Immature natural killer cell (primary cell): Measurements from ENCODE around the gene RLF. TPM values are rescaled to one million over a fixed set of nuclear protein-coding genes. Genes with fewer than 3 reads are reported as not detected.

Experiments used
- DNase-seq, 3 donors: peaks; one replicate each; pipeline ENCODE4 v3.0.0; 2022; ENCODE audit warnings: mixed read lengths in 1 of 3
- H3K27ac Mint-ChIP-seq, 6 donors: one replicate each; pipeline ENCODE4 v1.8.0; 2020; ENCODE audit warnings: mixed read lengths in 6 of 6, mild to moderate bottlenecking in 5 of 6, inconsistent platforms in 4 of 6, moderate library complexity in 3 of 6
- H3K27me3 Mint-ChIP-seq, 3 donors: one replicate each; pipeline ENCODE4 v1.8.0; 2020 to 2021; ENCODE audit warnings: low read depth in 3 of 3, mild to moderate bottlenecking in 3 of 3, mixed read lengths in 3 of 3, moderate library complexity in 3 of 3, inconsistent platforms in 1 of 3
- H3K36me3 Mint-ChIP-seq, 3 donors: one replicate each; pipeline ENCODE4 v1.8.0; 2020; ENCODE audit warnings: mixed read lengths in 3 of 3, inconsistent platforms in 2 of 3, mild to moderate bottlenecking in 2 of 3
- H3K4me1 Mint-ChIP-seq, 2 donors: one replicate each; pipeline ENCODE4 v1.8.0; 2020; ENCODE audit warnings: inconsistent platforms in 2 of 2, mild to moderate bottlenecking in 2 of 2, mixed read lengths in 2 of 2, moderate library complexity in 1 of 2
- H3K4me3 Mint-ChIP-seq, 5 donors: one replicate each; pipeline ENCODE4 v1.8.0; 2020; ENCODE audit warnings: mild to moderate bottlenecking in 5 of 5, mixed read lengths in 5 of 5, inconsistent platforms in 3 of 5, moderate library complexity in 3 of 5
- H3K9me3 Mint-ChIP-seq, 6 donors: one replicate each; pipeline ENCODE4 v1.8.0; 2020; ENCODE audit warnings: mild to moderate bottlenecking in 6 of 6, mixed read lengths in 6 of 6, inconsistent platforms in 4 of 6, moderate library complexity in 3 of 6
- polyA plus RNA-seq, 3 donors: library from polyadenylated mRNA; unstranded; fragments of 300-500 nt; fragmentation: Illumina TruSeq; gene quantifications; one replicate each; pipeline ENCODE4 v1.2.3, GENCODE V29; 2021

Gene RLF
- polyA plus RNA-seq, 3 donors from 2014 or later = 5.0 to 10.6 (median 8.2) TPM

- peaks cover 0 to 6% (median 4%) of the 10 kb centered on the region in 3 donors for H3K36me3 Mint-ChIP-seq
- DNase-seq = no peak
- no peaks in the 10 kb centered on the region for H3K9me3 Mint-ChIP-seq
- H3K27me3 Mint-ChIP-seq = no peaks in the 10 kb centered on the region
- H3K4me3 Mint-ChIP-seq = no peak overlapping the region
- H3K4me1 Mint-ChIP-seq = no peaks in the 10 kb centered on the region
- H3K27ac Mint-ChIP-seq = peak overlapping the region in 1 of 6 donors; percentile 55
Measured at GRCh38 chr1:40226192-40226591, 65.0 kb downstream of the RLF start.

- H3K4me1 Mint-ChIP-seq = no peaks in the 10 kb centered on the region
Measured at GRCh38 chr1:40232444-40232843, 71.3 kb downstream of the RLF start.

GRCh38 chr1:40239626-40240025, 78.4 kb downstream of the RLF start:
- no peaks in the 10 kb centered on the region for H3K27me3 Mint-ChIP-seq
- DNase-seq = no peak
- H3K9me3 Mint-ChIP-seq = no peaks in the 10 kb centered on the region
- H3K4me3 Mint-ChIP-seq = no peak overlapping the region
- peaks cover 6 to 7% of the 10 kb centered on the region in 2 donors for H3K4me1 Mint-ChIP-seq
- peaks cover 19 to 28% (median 19%) of the 10 kb centered on the region in 3 donors for H3K36me3 Mint-ChIP-seq
- no peak overlapping the region for H3K27ac Mint-ChIP-seq

More at GRCh38 chr1:40232444-40232843, 71.3 kb downstream of the RLF start:
- no peak for DNase-seq
- H3K27me3 Mint-ChIP-seq = no peaks in the 10 kb centered on the region
- H3K27ac Mint-ChIP-seq = no peak overlapping the region
- peaks cover 17 to 34% (median 21%) of the 10 kb centered on the region in 3 donors for H3K36me3 Mint-ChIP-seq
- H3K9me3 Mint-ChIP-seq = no peaks in the 10 kb centered on the region
- no peak overlapping the region for H3K4me3 Mint-ChIP-seq

GRCh38 chr1:40240390-40240789, 79.2 kb downstream of the RLF start:
- H3K27me3 Mint-ChIP-seq = no peaks in the 10 kb centered on the region
- peaks cover 15 to 28% (median 19%) of the 10 kb centered on the region in 3 donors for H3K36me3 Mint-ChIP-seq
- H3K27ac Mint-ChIP-seq = no peak overlapping the region
- DNase-seq = no peak
- H3K4me3 Mint-ChIP-seq = no peak overlapping the region
- peaks cover 6 to 7% of the 10 kb centered on the region in 2 donors for H3K4me1 Mint-ChIP-seq
- H3K9me3 Mint-ChIP-seq = no peaks in the 10 kb centered on the region

GRCh38 chr1:40241362-40241761, 80.2 kb downstream of the RLF start:
- DNase-seq = no peak
- peak overlapping the region in 4 of 6 donors; percentile 4 to 85 (median 60) for H3K27ac Mint-ChIP-seq
- peak overlapping the region in 1 of 5 donors; percentile 50 for H3K4me3 Mint-ChIP-seq
- H3K4me1 Mint-ChIP-seq = peaks cover 6 to 7% of the 10 kb centered on the region in 2 donors
- H3K9me3 Mint-ChIP-seq = no peaks in the 10 kb centered on the region
- H3K36me3 Mint-ChIP-seq = peaks cover 7 to 22% (median 11%) of the 10 kb centered on the region in 3 donors
- no peaks in the 10 kb centered on the region for H3K27me3 Mint-ChIP-seq

- Mint-ChIP-seq H3K27me3 (no peaks in the 10 kb centered on the region), H3K4me1 (peaks cover 6 to 7% of the 10 kb centered on the region in 2 donors), H3K36me3 (peaks cover 0 to 4% (median 0%) of the 10 kb centered on the region in 3 donors), H3K4me3 (no peak overlapping the region), H3K27ac (no peak overlapping the region), H3K9me3 (no peaks in the 10 kb centered on the region)
- DNase-seq = no peak
Measured at GRCh38 chr1:40243351-40243750, 82.2 kb downstream of the RLF start.

GRCh38 chr1:40244138-40244744, 83.1 kb downstream of the RLF start:
- Mint-ChIP-seq H3K9me3 (no peaks in the 10 kb centered on the region), H3K27me3 (peaks cover 0 to 2% (median 0%) of the 10 kb centered on the region in 3 donors), H3K36me3 (no peaks in the 10 kb centered on the region), H3K27ac (peak overlapping the region in 1 of 6 donors; percentile 30), H3K4me1 (peaks cover 6 to 7% of the 10 kb centered on the region in 2 donors), H3K4me3 (no peak overlapping the region)
- no peak for DNase-seq

- peaks cover 6 to 10% of the 10 kb centered on the region in 2 donors for H3K4me1 Mint-ChIP-seq
- peaks cover 0 to 2% (median 0%) of the 10 kb centered on the region in 3 donors for H3K27me3 Mint-ChIP-seq
- H3K4me3 Mint-ChIP-seq = no peak overlapping the region
- no peak overlapping the region for H3K27ac Mint-ChIP-seq
- DNase-seq = no peak
- no peaks in the 10 kb centered on the region for H3K9me3 Mint-ChIP-seq
- H3K36me3 Mint-ChIP-seq = no peaks in the 10 kb centered on the region
Measured at GRCh38 chr1:40245686-40246085, 84.5 kb downstream of the RLF start.

- Mint-ChIP-seq H3K9me3 (no peaks in the 10 kb centered on the region), H3K4me3 (no peak within 1 kb of the TSS), H3K27ac (no peak within 1 kb of the TSS), H3K27me3 (peaks cover 0 to 2% (median 0%) of the 10 kb centered on the region in 3 donors), H3K4me1 (peaks cover 3 to 15% of the 10 kb centered on the region in 2 donors), H3K36me3 (no peaks in the 10 kb centered on the region)
- no peak for DNase-seq
Measured at GRCh38 chr1:40247655-40248054, 86.5 kb downstream of the RLF start, which contains the start of gene TMCO2. Gene TMCO2 (plus strand): TSS chr1:40247937. CDS start chr1:40247994, 57 bp downstream.

- Mint-ChIP-seq H3K27me3 (peaks cover 0 to 2% (median 0%) of the 10 kb centered on the region in 3 donors), H3K4me1 (peaks cover 3 to 15% of the 10 kb centered on the region in 2 donors), H3K9me3 (no peaks in the 10 kb centered on the region), H3K36me3 (no peaks in the 10 kb centered on the region), H3K4me3 (no peak overlapping the region), H3K27ac (no peak overlapping the region)
- DNase-seq = no peak
Measured at GRCh38 chr1:40248412-40248811, 87.2 kb downstream of the RLF start.

GRCh38 chr1:40251456-40251855, 90.3 kb downstream of the RLF start:
- Mint-ChIP-seq H3K4me1 (peaks cover 13 to 28% of the 10 kb centered on the region in 2 donors), H3K9me3 (no peaks in the 10 kb centered on the region), H3K27ac (peak overlapping the region in 2 of 6 donors; percentile 43 to 53), H3K36me3 (peaks cover 0 to 4% (median 0%) of the 10 kb centered on the region in 3 donors), H3K27me3 (peaks cover 0 to 2% (median 0%) of the 10 kb centered on the region in 3 donors), H3K4me3 (peak overlapping the region in 1 of 5 donors; percentile 33)
- DNase-seq = no peak

GRCh38 chr1:40252601-40253000, 91.4 kb downstream of the RLF start:
- no peak overlapping the region for H3K27ac Mint-ChIP-seq
- H3K36me3 Mint-ChIP-seq = peaks cover 0 to 4% (median 0%) of the 10 kb centered on the region in 3 donors
- H3K27me3 Mint-ChIP-seq = peaks cover 4 to 6% (median 6%) of the 10 kb centered on the region in 3 donors
- peaks cover 24 to 39% of the 10 kb centered on the region in 2 donors for H3K4me1 Mint-ChIP-seq
- DNase-seq = no peak
- H3K9me3 Mint-ChIP-seq = no peaks in the 10 kb centered on the region
- no peak overlapping the region for H3K4me3 Mint-ChIP-seq

GRCh38 chr1:40255231-40255630, 94.0 kb downstream of the RLF start:
- Mint-ChIP-seq H3K27ac (no peak overlapping the region), H3K27me3 (peaks cover 10 to 12% (median 11%) of the 10 kb centered on the region in 3 donors), H3K4me1 (peaks cover 41 to 59% of the 10 kb centered on the region in 2 donors), H3K9me3 (no peaks in the 10 kb centered on the region), H3K4me3 (no peak overlapping the region), H3K36me3 (peaks cover 0 to 5% (median 1%) of the 10 kb centered on the region in 3 donors)
- no peak for DNase-seq

- peaks cover 10 to 14% (median 11%) of the 10 kb centered on the region in 3 donors for H3K27me3 Mint-ChIP-seq
- peaks cover 7 to 14% (median 13%) of the 10 kb centered on the region in 3 donors for H3K36me3 Mint-ChIP-seq
- H3K9me3 Mint-ChIP-seq = no peaks in the 10 kb centered on the region
- H3K4me1 Mint-ChIP-seq = peaks cover 41 to 55% of the 10 kb centered on the region in 2 donors
- H3K4me3 Mint-ChIP-seq = peak overlapping the region; percentile 92 to 99 (median 95)
- peak overlapping the region; percentile 98 to 100 (median 100) for H3K27ac Mint-ChIP-seq
- no peak for DNase-seq
Measured at GRCh38 chr1:40256401-40257084, 95.4 kb downstream of the RLF start.
